ENCODE measurements around the gene TCIRG1.

DNA sequence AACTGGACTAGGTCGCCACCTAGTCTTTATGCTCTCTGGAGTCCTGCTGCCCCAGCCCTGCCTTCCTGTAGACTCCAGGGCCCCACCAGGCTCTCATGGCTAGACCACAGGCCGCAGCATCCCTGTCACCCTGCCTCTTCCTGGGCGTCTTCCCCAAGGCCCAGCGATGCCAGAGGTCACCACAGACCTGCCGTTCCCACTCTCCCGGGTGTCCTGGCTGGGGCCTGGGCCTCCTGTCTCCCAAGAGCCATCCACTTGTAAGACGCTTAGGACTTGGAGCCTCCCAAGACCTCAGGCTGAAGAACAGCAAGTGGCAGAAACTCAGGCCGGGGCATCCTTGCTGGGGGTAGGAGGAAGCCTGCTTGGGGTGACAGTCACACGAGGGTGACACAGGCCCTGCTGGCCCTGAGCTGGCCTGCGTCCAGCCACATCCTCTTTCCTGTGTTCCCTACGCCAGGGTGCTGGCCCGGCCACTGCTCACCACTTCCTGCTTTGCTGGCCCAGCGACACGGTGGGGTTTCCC, 2.0 kb upstream of the TCIRG1 start:
- TF ChIP-seq, protein P1, sequence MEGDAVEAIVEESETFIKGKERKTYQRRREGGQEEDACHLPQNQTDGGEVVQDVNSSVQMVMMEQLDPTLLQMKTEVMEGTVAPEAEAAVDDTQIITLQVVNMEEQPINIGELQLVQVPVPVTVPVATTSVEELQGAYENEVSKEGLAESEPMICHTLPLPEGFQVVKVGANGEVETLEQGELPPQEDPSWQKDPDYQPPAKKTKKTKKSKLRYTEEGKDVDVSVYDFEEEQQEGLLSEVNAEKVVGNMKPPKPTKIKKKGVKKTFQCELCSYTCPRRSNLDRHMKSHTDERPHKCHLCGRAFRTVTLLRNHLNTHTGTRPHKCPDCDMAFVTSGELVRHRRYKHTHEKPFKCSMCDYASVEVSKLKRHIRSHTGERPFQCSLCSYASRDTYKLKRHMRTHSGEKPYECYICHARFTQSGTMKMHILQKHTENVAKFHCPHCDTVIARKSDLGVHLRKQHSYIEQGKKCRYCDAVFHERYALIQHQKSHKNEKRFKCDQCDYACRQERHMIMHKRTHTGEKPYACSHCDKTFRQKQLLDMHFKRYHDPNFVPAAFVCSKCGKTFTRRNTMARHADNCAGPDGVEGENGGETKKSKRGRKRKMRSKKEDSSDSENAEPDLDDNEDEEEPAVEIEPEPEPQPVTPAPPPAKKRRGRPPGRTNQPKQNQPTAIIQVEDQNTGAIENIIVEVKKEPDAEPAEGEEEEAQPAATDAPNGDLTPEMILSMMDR (IDR thresholded peaks at IDR 0.05; ENCODE audit: poor library complexity): no peak
- TF ChIP-seq EZH2 (IDR thresholded peaks at IDR 0.05; ENCODE audit: borderline replicate concordance): no peak

All from hepatocyte (in vitro differentiated cells).